HG02642 (cell line): ENCODE results near the gene DIS3L2.

Experiments
- ATAC-seq: cut with Tn5 transposase; IDR thresholded peaks from one replicate; pipeline ENCODE4 v1.9.1; 2021; ENCODE audit warnings: mild to moderate bottlenecking; ENCODE audit not compliant: unreplicated experiment, poor library complexity

DIS3L2 gene

GRCh38 chr2:232214053-232214452, 252.5 kb downstream of the DIS3L2 start:
- ATAC-seq: no peak

GRCh38 chr2:232216028-232216427, 254.5 kb downstream of the DIS3L2 start:
- ATAC-seq: no peak

- ATAC-seq: no peak
These were observed 257.4 kb downstream of the DIS3L2 start for GRCh38 chr2:232218778-232219495.

- no peak for ATAC-seq
These were observed 258.0 kb downstream of the DIS3L2 start for GRCh38 chr2:232219496-232219870.

DNA sequence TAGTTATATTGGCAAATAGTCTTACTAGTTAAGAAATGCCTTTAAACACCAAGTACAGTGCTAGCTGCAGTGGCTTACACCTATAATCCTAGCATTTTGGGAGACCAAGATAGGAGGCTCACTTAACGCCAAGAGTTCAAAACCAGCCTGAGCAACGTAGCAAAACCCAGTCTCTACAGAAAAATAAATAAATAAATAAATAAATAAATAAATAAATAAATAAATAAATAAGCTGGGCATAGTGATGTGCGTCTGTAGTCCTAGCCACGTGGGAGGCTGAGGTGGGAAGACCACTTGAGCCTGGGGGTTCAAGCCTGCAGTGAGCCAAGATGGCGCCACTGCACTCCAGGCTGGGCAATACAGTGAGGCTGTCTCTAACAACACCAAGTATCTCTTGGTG, 258.4 kb downstream of the DIS3L2 start:
- no peak for ATAC-seq

- ATAC-seq: no peak
These were observed 263.9 kb downstream of the DIS3L2 start for GRCh38 chr2:232225429-232225828.

GRCh38 chr2:232225895-232226294, 264.4 kb downstream of the DIS3L2 start:
- no peak for ATAC-seq

DNA sequence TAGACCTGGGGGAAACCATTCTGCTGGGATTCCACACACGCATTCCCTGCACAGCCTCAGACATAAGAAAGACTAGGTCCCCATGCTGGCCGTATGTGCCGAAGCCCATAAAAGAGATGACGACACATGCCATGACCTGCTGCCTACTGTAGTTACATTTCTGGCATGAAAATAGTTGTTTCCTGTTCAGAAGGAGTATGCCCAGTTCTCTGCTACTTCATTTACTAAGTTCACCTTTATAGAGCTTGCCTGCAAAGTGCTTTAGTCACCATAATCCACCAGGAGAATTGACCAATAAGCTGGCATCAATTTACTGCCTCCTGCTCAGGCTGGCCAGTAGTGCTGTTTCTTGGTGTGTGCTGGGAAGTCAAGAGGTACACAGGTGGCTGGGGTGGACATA, 266.8 kb downstream of the DIS3L2 start:
- no peak for ATAC-seq

GRCh38 chr2:232228971-232229894, 267.7 kb downstream of the DIS3L2 start:
- no peak for ATAC-seq

DNA sequence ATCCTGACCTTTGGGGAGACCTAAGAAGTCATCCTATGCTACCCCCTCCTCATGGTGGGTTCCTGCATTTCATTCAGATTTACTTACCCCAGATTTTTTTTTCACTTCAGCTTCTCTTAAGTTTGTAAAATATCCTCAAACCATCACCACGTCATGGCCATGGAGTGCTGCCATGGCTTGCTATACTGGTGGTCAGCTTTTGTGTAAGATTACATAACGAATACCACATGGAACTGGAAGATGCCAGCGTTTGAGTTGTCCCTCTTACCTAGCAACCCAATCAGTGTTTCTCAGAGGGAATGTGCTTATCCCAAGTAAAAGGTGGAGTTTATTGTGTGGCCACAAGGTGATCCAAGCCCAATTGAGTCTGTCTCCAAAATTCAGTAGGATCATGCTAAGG, 268.4 kb downstream of the DIS3L2 start:
- ATAC-seq: no peak

- no peak for ATAC-seq
These were observed 269.0 kb downstream of the DIS3L2 start for GRCh38 chr2:232230560-232230959.

DNA sequence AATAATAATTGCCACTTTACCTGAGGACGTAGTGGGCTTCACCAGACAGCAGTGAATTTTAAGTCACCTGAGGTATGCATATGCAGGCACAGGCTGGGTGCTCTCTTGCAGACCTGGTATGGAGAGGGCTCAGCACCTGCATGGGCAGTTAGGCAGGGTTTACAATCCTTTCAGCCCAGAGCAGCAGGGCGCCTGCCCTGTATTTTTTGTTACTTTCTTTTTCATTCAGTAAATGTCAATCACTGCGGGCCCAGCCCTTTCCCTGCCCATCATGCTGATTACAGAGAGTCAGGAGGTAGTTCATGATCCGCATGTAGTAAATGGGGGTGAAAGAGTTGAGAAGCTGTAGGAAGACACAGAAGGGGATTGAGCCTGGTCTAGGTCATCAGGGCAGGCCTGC, 270.0 kb downstream of the DIS3L2 start:
- no peak for ATAC-seq

- ATAC-seq: no peak
These were observed 271.4 kb downstream of the DIS3L2 start for GRCh38 chr2:232232915-232233314.

GRCh38 chr2:232234922-232235615, 273.6 kb downstream of the DIS3L2 start:
- ATAC-seq: no peak

DNA sequence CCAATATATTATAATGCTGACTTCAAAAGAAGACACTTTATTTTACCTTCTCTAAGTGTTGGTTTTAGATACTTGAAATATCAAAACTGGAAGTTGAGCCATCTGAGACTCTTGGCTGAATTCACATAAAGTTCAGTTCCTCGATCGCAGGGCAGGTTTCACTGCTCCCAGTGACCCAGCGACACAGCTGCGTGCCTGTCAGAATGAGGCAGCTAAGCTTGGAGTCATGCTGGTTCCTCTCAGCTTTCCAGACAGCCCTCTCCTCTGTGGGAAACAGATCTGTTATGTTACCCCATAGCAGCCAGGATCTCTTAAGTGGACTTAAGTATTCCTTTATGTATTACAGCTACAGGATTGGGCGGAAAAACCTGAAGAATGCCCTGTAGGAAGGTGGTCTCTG, 274.2 kb downstream of the DIS3L2 start:
- no peak for ATAC-seq

DNA sequence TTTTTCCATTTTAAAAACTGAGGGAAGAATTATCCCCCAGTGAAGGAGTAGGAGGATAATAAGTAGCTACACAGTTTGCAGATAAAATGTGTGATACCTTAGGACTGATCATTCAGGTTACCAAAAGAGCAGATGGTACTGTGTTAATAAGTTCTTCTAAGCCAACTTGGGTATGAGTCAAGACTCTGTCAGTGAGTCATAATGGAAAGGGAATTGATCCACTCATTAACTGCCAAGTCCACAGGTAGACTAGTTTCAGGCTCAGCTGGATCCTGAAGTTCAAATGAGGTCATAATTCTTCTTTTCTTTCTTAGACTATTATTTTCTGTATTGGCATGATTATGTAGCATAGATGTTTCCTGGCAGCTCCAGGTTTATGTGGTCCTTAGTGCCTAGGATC, 274.7 kb downstream of the DIS3L2 start:
- ATAC-seq: peak; percentile 77

DNA sequence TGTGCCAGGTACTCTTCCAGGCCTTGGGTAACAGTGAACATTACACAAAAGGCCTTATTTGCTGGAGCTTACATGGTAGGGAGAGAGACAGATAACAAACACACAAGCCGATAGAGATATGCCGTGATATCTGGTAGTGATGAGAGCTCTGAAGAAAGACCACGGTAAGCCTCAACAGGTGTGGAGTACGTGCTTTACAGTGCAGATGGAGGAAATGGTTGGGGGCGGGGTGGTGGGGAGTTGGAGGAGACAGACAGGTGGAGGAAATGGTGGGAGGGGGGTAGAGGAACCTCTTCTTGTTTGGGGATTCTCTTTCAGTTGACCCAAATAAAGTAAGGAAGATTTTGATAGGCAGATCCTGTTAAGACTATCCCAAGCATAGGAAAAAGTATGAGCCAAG, 276.0 kb downstream of the DIS3L2 start:
- no peak for ATAC-seq

DNA sequence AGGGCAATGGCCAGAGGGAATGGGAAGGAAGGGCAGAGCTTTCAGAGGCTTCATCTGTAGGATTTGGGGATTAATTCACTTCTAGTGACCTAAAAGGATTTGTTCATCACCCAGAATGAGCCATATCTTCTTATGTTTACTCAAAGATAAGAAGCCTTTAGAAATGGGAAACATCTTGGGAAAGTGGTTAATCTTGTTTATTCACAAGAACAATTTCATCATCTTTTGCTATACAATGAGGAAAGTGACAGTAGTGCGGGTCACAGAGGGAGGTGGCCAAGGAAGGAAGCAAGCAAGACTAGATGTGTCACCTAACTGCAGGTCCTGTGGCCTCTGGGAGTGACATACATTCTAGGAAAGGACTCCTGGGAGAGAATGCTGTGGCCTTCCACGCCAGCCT, 276.6 kb downstream of the DIS3L2 start:
- ATAC-seq: no peak

GRCh38 chr2:232238596-232238995, 277.1 kb downstream of the DIS3L2 start:
- ATAC-seq: no peak

DNA sequence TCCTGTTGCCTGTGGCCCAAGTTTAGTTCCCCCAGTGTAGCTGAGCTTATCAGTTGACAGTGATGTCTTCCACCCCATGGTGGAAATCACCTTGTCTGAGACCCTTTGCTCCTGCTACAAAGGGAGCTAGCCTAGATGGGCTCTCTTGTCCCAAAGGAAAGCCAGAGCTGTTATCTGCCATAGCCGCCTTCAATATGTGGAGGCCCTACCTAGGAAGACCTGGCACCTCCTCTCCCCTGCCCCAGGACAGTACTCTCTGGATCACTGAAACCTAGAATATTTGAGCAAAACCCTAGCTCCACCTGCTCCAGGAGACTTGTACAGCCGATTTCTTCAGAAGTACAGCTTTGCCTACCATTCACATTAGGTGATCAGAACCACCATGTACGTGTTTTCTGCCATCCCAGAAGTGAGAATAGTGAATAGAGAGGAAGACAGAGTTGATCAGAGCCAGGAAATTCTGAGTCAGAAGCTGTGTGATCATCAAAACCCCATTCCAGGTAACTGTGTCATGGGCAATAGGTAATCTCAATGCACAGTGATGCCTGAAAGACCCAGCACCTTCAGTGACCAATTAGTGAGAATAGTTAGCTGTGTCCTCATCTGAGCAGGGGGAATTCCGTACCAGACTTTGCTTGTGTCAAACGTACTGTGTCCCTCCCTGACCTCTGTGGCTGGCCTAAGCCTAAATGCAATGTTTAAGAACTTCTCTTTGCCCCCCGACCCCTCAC, 278.6 kb downstream of the DIS3L2 start:
- no peak for ATAC-seq
